NCI-H2196 treated with DMSO at 0.1 percent for 48 hours (cell line): ENCODE measurements around the gene SH2D4B.
A peak's percentile ranks its signal among the peaks of the same experiment; 100 is the strongest.

Source experiments
- DNase-seq: peaks from one replicate; lab custom pipeline; 2025; ENCODE audit not compliant: unreplicated experiment; lab: John Stamatoyannopoulos, UW

SH2D4B gene

GRCh38 chr10:80503584-80504157 is 34.0 kb upstream of the SH2D4B start:
- no peak for DNase-seq

- DNase-seq = no peak
Measured at GRCh38 chr10:80504158-80504811, 33.4 kb upstream of the SH2D4B start.

GRCh38 chr10:80504897-80505465 is 32.7 kb upstream of the SH2D4B start:
- no peak for DNase-seq

GRCh38 chr10:80506189-80506575 is 31.5 kb upstream of the SH2D4B start:
- DNase-seq = no peak

GRCh38 chr10:80506836-80507487 is 30.7 kb upstream of the SH2D4B start:
- DNase-seq = no peak

GRCh38 chr10:80509108-80509402 is 28.6 kb upstream of the SH2D4B start:
- DNase-seq = no peak

GRCh38 chr10:80509403-80510161 is 28.1 kb upstream of the SH2D4B start:
- no peak for DNase-seq

- no peak for DNase-seq
Measured at GRCh38 chr10:80512031-80512526, 25.6 kb upstream of the SH2D4B start.

GRCh38 chr10:80513106-80513505 is 24.6 kb upstream of the SH2D4B start:
- no peak for DNase-seq

- no peak for DNase-seq
Measured at GRCh38 chr10:80515511-80515910, 22.2 kb upstream of the SH2D4B start.

- DNase-seq = no peak
Measured at GRCh38 chr10:80515941-80516340, 21.8 kb upstream of the SH2D4B start.

GRCh38 chr10:80516506-80517075 is 21.1 kb upstream of the SH2D4B start:
- DNase-seq = no peak

- DNase-seq = no peak
Measured at GRCh38 chr10:80517416-80518142, 20.1 kb upstream of the SH2D4B start.

- DNase-seq = no peak
Measured at GRCh38 chr10:80518143-80518806, 19.4 kb upstream of the SH2D4B start.

- no peak for DNase-seq
Measured at GRCh38 chr10:80518807-80519360, 18.8 kb upstream of the SH2D4B start.

GRCh38 chr10:80519936-80520650 is 17.6 kb upstream of the SH2D4B start:
- DNase-seq = no peak

- DNase-seq = no peak
Measured at GRCh38 chr10:80520661-80521470, 16.8 kb upstream of the SH2D4B start.

- peak; percentile 74 for DNase-seq
Measured at GRCh38 chr10:80522756-80523363, 14.8 kb upstream of the SH2D4B start.
